COLO668 (cell line): Measurements from ENCODE around the gene ZSCAN10.
"Not testable (repeated sequence)": the region's sequence is repeated elsewhere in the genome, so short reads cannot be mapped to it uniquely, and the experiment has no call there.

Source experiments
- DNase-seq: peaks from one replicate; lab custom pipeline; 2025; ENCODE audit not compliant: unreplicated experiment; lab: John Stamatoyannopoulos, UW

Gene ZSCAN10

GRCh38 chr16:3086596-3087242 is 12.4 kb downstream of the ZSCAN10 start:
- no peak for DNase-seq

- no peak for DNase-seq
Observed at GRCh38 chr16:3085868-3086595, 13.1 kb downstream of the ZSCAN10 start.

GRCh38 chr16:3084969-3085670 is 14.0 kb downstream of the ZSCAN10 start:
- DNase-seq = no peak

- DNase-seq = no peak
Observed at GRCh38 chr16:3084491-3084890, 14.6 kb downstream of the ZSCAN10 start.

- DNase-seq = not testable (repeated sequence)
Observed at GRCh38 chr16:3083408-3083807, 15.7 kb downstream of the ZSCAN10 start.

GRCh38 chr16:3081957-3082356 is 17.1 kb downstream of the ZSCAN10 start:
- DNase-seq = not testable (repeated sequence)

- no peak for DNase-seq
Observed at GRCh38 chr16:3080024-3080423, 19.1 kb downstream of the ZSCAN10 start.

- DNase-seq = no peak
Observed at GRCh38 chr16:3076577-3076976, 22.5 kb downstream of the ZSCAN10 start.

- not testable (repeated sequence) for DNase-seq
Observed at GRCh38 chr16:3075946-3076345, 23.1 kb downstream of the ZSCAN10 start.

- DNase-seq = no peak
Observed at GRCh38 chr16:3075523-3075915, 23.6 kb downstream of the ZSCAN10 start.

GRCh38 chr16:3074860-3075522 is 24.1 kb downstream of the ZSCAN10 start:
- no peak for DNase-seq

GRCh38 chr16:3073448-3073847 is 25.6 kb downstream of the ZSCAN10 start:
- DNase-seq = no peak

GRCh38 chr16:3072576-3073263 is 26.4 kb downstream of the ZSCAN10 start:
- not testable (repeated sequence) for DNase-seq

GRCh38 chr16:3072148-3072547 is 26.9 kb downstream of the ZSCAN10 start:
- DNase-seq = not testable (repeated sequence)

GRCh38 chr16:3071655-3072054 is 27.4 kb downstream of the ZSCAN10 start:
- no peak for DNase-seq

- no peak for DNase-seq
Observed at GRCh38 chr16:3070608-3071111, 28.4 kb downstream of the ZSCAN10 start.

GRCh38 chr16:3069146-3069545 is 29.9 kb downstream of the ZSCAN10 start:
- not testable (repeated sequence) for DNase-seq

- no peak for DNase-seq
Observed at GRCh38 chr16:3068487-3068886, 30.6 kb downstream of the ZSCAN10 start.

- DNase-seq = no peak
Observed at GRCh38 chr16:3066440-3066748, 32.7 kb downstream of the ZSCAN10 start.

GRCh38 chr16:3065742-3066439 is 33.2 kb downstream of the ZSCAN10 start:
- DNase-seq = peak; percentile 13
